ENCODE results near the gene TMPRSS3. TPM values are rescaled to one million over a fixed set of nuclear protein-coding genes. Genes with fewer than 3 reads are reported as not detected.
A peak's percentile ranks its signal among the peaks of the same experiment; 100 is the strongest.

TMPRSS3 gene
- polyA plus RNA-seq, 1 donor: 5.6 TPM

GRCh38 chr21:42343963-42344510, 51.8 kb downstream of the TMPRSS3 start:
- Histone ChIP-seq H3K27me3 (ENCODE audit: control insufficient read depth, insufficient read depth, low read length) (no peaks in the 10 kb centered on the region), H3K27ac (ENCODE audit: low read length) (no peak overlapping the region), H3K36me3 (ENCODE audit: control insufficient read depth, insufficient read depth, low read length) (no peaks in the 10 kb centered on the region), H3K4me1 (ENCODE audit: control insufficient read depth, insufficient read depth, low read length) (no peaks in the 10 kb centered on the region), H3K9me3 (ENCODE audit: control insufficient read depth, low read depth, low read length) (no peaks in the 10 kb centered on the region), H3K4me3 (ENCODE audit: low read length) (no peak overlapping the region)
- DNase-seq: no peak
- no CpG with 5 or more reads among the region's 11 CpGs for WGBS (ENCODE audit: insufficient coverage, low lambda C conversion rate)

- no peaks in the 10 kb centered on the region for H3K9me3 ChIP-seq (ENCODE audit: control insufficient read depth, low read depth, low read length)
- no peaks in the 10 kb centered on the region for H3K36me3 ChIP-seq (ENCODE audit: control insufficient read depth, insufficient read depth, low read length)
- H3K4me1 ChIP-seq (ENCODE audit: control insufficient read depth, insufficient read depth, low read length): peaks cover 1% of the 10 kb centered on the region
- H3K4me3 ChIP-seq (ENCODE audit: low read length): no peak overlapping the region
- H3K27ac ChIP-seq (ENCODE audit: low read length): no peak overlapping the region
- no peaks in the 10 kb centered on the region for H3K27me3 ChIP-seq (ENCODE audit: control insufficient read depth, insufficient read depth, low read length)
- no peak for DNase-seq
- WGBS (ENCODE audit: insufficient coverage, low lambda C conversion rate): 86% methylated on average over 1 of the region's 6 CpGs
These were observed 52.3 kb downstream of the TMPRSS3 start for GRCh38 chr21:42343556-42343955.

GRCh38 chr21:42343101-42343500, 52.8 kb downstream of the TMPRSS3 start:
- no peaks in the 10 kb centered on the region for H3K36me3 ChIP-seq (ENCODE audit: control insufficient read depth, insufficient read depth, low read length)
- no peak overlapping the region for H3K27ac ChIP-seq (ENCODE audit: low read length)
- H3K4me1 ChIP-seq (ENCODE audit: control insufficient read depth, insufficient read depth, low read length): peaks cover 6% of the 10 kb centered on the region
- no peaks in the 10 kb centered on the region for H3K27me3 ChIP-seq (ENCODE audit: control insufficient read depth, insufficient read depth, low read length)
- no peak for DNase-seq
- WGBS (ENCODE audit: insufficient coverage, low lambda C conversion rate): no CpG with 5 or more reads among the region's 10 CpGs
- H3K4me3 ChIP-seq (ENCODE audit: low read length): no peak overlapping the region
- no peaks in the 10 kb centered on the region for H3K9me3 ChIP-seq (ENCODE audit: control insufficient read depth, low read depth, low read length)

DNA sequence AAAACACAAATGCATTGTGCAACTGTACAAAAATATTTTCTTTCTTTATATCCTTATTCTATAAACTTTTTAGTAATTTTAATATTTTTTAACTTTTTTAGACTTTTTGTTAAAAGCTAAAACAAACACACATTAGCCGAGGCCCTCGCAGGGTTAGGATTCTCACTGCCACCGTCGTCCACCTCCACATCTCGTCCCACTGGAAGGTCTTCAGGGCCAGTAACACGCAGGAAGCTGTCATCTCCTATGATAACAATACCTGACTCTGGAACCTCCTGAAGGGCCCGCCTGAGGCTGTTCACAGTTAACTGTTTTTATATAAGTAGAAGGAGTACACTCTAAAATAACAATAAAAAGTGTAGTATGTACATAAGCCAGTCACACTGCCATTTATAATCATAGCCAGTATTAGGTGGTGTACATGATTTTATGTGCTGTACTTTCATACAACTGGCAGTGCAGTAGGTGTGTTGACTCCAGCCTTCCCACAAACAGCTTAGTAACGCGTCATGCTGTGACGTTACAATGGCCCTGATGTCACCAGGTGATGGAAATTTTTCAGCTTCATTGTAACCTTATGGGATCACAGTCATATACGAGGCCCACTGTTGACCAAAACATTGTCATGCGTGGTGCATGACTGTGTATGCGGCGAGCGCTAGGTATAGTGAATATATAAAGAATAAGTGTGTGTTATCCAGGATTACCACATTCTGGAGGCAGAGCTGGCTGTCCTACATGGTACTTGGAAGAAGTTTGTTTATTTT, 53.9 kb downstream of the TMPRSS3 start:
- DNase-seq: no peak

GRCh38 chr21:42340187-42341050, 55.4 kb downstream of the TMPRSS3 start:
- WGBS (ENCODE audit: insufficient coverage, low lambda C conversion rate): no CpG with 5 or more reads among the region's 24 CpGs
- no peak for DNase-seq
- Histone ChIP-seq H3K4me3 (ENCODE audit: low read length) (no peak overlapping the region), H3K36me3 (ENCODE audit: control insufficient read depth, insufficient read depth, low read length) (no peaks in the 10 kb centered on the region), H3K9me3 (ENCODE audit: control insufficient read depth, low read depth, low read length) (no peaks in the 10 kb centered on the region), H3K27me3 (ENCODE audit: control insufficient read depth, insufficient read depth, low read length) (no peaks in the 10 kb centered on the region), H3K27ac (ENCODE audit: low read length) (no peak overlapping the region), H3K4me1 (ENCODE audit: control insufficient read depth, insufficient read depth, low read length) (peaks cover 15% of the 10 kb centered on the region)

More for the DNA sequence above, 53.9 kb downstream of the TMPRSS3 start:
- H3K27ac ChIP-seq (ENCODE audit: low read length): no peak overlapping the region
- H3K9me3 ChIP-seq (ENCODE audit: control insufficient read depth, low read depth, low read length): no peaks in the 10 kb centered on the region
- H3K36me3 ChIP-seq (ENCODE audit: control insufficient read depth, insufficient read depth, low read length): no peaks in the 10 kb centered on the region
- no peaks in the 10 kb centered on the region for H3K27me3 ChIP-seq (ENCODE audit: control insufficient read depth, insufficient read depth, low read length)
- H3K4me3 ChIP-seq (ENCODE audit: low read length): no peak overlapping the region
- H3K4me1 ChIP-seq (ENCODE audit: control insufficient read depth, insufficient read depth, low read length): peaks cover 8% of the 10 kb centered on the region
- no CpG with 5 or more reads among the region's 15 CpGs for WGBS (ENCODE audit: insufficient coverage, low lambda C conversion rate)

- DNase-seq: no peak
- H3K4me1 ChIP-seq (ENCODE audit: control insufficient read depth, insufficient read depth, low read length): peaks cover 20% of the 10 kb centered on the region
- H3K4me3 ChIP-seq (ENCODE audit: low read length): no peak overlapping the region
- no peaks in the 10 kb centered on the region for H3K27me3 ChIP-seq (ENCODE audit: control insufficient read depth, insufficient read depth, low read length)
- no peaks in the 10 kb centered on the region for H3K36me3 ChIP-seq (ENCODE audit: control insufficient read depth, insufficient read depth, low read length)
- no peak overlapping the region for H3K27ac ChIP-seq (ENCODE audit: low read length)
- 100% methylated on average over 2 of the region's 17 CpGs for WGBS (ENCODE audit: insufficient coverage, low lambda C conversion rate)
- no peaks in the 10 kb centered on the region for H3K9me3 ChIP-seq (ENCODE audit: control insufficient read depth, low read depth, low read length)
These were observed 56.8 kb downstream of the TMPRSS3 start for GRCh38 chr21:42338729-42339715.

DNA sequence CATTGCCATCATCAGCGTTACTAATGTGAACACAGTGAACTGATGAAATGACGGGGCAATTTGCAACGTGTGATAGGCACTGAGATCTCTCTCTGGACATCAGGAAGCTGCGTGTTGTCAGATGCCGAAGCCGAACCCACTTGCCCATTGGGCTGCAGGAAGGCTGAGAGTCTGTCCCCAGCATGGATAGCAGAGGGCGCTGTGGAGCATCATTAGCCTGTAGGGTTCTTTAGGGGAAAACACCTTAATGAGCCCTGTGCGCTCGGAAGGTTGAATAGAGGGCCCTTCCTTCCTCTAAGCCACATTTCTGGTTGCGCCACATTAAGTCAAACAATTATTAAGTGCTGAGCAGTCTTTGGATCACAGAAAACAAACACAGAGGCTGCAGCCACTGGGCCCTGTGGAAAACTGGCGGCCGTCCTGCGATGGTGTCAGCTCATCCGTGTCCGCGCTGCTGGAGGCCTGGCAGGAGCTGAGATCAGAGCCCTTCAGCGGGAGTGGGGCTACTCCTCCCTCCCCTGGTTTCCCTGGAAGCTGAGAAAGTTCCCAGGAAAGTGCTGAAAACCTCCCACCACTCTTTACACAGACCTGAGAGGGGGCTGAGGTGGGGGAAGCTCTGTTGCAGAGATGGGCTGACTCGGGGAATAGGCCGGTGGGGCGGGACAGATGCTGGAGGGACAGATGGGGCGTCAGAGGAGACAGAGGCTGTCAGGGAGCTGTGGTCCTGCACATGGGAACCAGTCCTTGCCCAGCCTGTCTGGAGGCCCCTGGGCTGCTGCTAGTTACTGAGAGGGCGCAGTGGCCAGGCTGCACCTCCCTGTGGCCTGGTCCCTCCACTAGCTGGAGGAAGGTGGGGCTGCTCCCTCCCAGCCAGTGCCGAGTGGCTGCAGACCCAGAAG, 57.8 kb downstream of the TMPRSS3 start:
- Histone ChIP-seq H3K27ac (ENCODE audit: low read length) (peak overlapping the region; percentile 49), H3K9me3 (ENCODE audit: control insufficient read depth, low read depth, low read length) (no peaks in the 10 kb centered on the region), H3K36me3 (ENCODE audit: control insufficient read depth, insufficient read depth, low read length) (no peaks in the 10 kb centered on the region), H3K27me3 (ENCODE audit: control insufficient read depth, insufficient read depth, low read length) (no peaks in the 10 kb centered on the region), H3K4me3 (ENCODE audit: low read length) (no peak overlapping the region), H3K4me1 (ENCODE audit: control insufficient read depth, insufficient read depth, low read length) (peaks cover 24% of the 10 kb centered on the region)
- no CpG with 5 or more reads among the region's 23 CpGs for WGBS (ENCODE audit: insufficient coverage, low lambda C conversion rate)
- DNase-seq: peak; percentile 82 to 89

DNA sequence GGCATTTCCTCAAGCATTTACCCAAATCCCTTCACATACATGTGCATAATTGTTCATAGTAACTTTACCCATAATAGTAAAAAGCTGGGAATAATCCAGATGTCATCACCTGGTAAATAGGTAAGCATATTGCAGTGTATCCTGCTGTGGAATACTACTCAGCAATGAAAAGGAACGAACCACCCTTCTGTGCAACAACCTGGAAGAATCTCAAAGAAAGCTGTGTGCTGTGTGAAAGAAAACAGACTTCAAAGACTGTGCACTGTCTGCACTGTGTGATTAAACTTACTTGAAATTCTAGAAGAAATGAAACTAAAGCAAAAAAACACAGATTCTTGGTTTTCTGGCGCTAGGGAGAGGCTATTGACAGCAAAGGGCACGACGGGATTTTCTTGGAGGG, 58.6 kb downstream of the TMPRSS3 start:
- DNase-seq: no peak
- 92% methylated on average over 4 of the region's 4 CpGs for WGBS (ENCODE audit: insufficient coverage, low lambda C conversion rate)
- Histone ChIP-seq H3K4me3 (ENCODE audit: low read length) (no peak overlapping the region), H3K9me3 (ENCODE audit: control insufficient read depth, low read depth, low read length) (no peaks in the 10 kb centered on the region), H3K36me3 (ENCODE audit: control insufficient read depth, insufficient read depth, low read length) (no peaks in the 10 kb centered on the region), H3K4me1 (ENCODE audit: control insufficient read depth, insufficient read depth, low read length) (peaks cover 29% of the 10 kb centered on the region), H3K27ac (ENCODE audit: low read length) (peak overlapping the region; percentile 49), H3K27me3 (ENCODE audit: control insufficient read depth, insufficient read depth, low read length) (no peaks in the 10 kb centered on the region)

- DNase-seq: peak in 1 of 2 donors; percentile 34
- Histone ChIP-seq H3K4me3 (ENCODE audit: low read length) (no peak overlapping the region), H3K36me3 (ENCODE audit: control insufficient read depth, insufficient read depth, low read length) (no peaks in the 10 kb centered on the region), H3K9me3 (ENCODE audit: control insufficient read depth, low read depth, low read length) (no peaks in the 10 kb centered on the region), H3K27ac (ENCODE audit: low read length) (peak overlapping the region; percentile 3), H3K27me3 (ENCODE audit: control insufficient read depth, insufficient read depth, low read length) (no peaks in the 10 kb centered on the region), H3K4me1 (ENCODE audit: control insufficient read depth, insufficient read depth, low read length) (peaks cover 41% of the 10 kb centered on the region)
- WGBS (ENCODE audit: insufficient coverage, low lambda C conversion rate): no CpG with 5 or more reads among the region's 10 CpGs
These were observed 59.8 kb downstream of the TMPRSS3 start for GRCh38 chr21:42336054-42336453.
